SK-N-MC (cell line): Measurements from ENCODE around the gene ASTN2.

Experiments
- DNase-seq: peaks from one replicate; pipeline ENCODE4 v3.0.0-alpha.2; 2011; ENCODE audit warnings: low read depth, low spot score
- H3K27ac ChIP-seq: fragments of 200-600 bp; sonication (generic); 2 replicates; pipeline ENCODE4 v1.5.1; 2016; ENCODE audit warnings: mixed run types
- H3K36me3 ChIP-seq: fragments of 200-600 bp; sonication (generic); 2 replicates; pipeline ENCODE4 v1.6.1; 2017; ENCODE audit warnings: antibody characterized with exemption, low read length, mixed read lengths; ENCODE audit not compliant: insufficient read depth
- H3K4me3 ChIP-seq: fragments of 200-600 bp; sonication (generic); 2 replicates; pipeline ENCODE4 v1.5.1; 2016
- H3K9ac ChIP-seq: fragments of 200-600 bp; sonication (generic); 2 replicates; pipeline ENCODE4 v1.8.0; 2017; ENCODE audit warnings: mixed run types, mixed read lengths; ENCODE audit not compliant: insufficient read length
- H3K9me3 ChIP-seq: fragments of 200-600 bp; sonication (generic); 2 replicates; pipeline ENCODE4 v1.6.1; 2017; ENCODE audit warnings: low read depth, mild to moderate bottlenecking, antibody characterized with exemption, low read length, moderate library complexity, mixed read lengths
- EZH2 ChIP-seq: fragments of 200-600 bp; sonication (generic); IDR thresholded peaks from one replicate; pipeline ENCODE4 v1.6.1; 2017; ENCODE audit warnings: antibody characterized with exemption
- FOXP2 ChIP-seq: optimal IDR thresholded peaks from 2 replicates; pipeline ENCODE3; 2011; ENCODE audit warnings: mild to moderate bottlenecking, moderate library complexity; ENCODE audit not compliant: insufficient read depth; ENCODE audit errors: extremely low read length, control extremely low read depth
- POLR2AphosphoS5 ChIP-seq: IDR thresholded peaks from 2 replicates; pipeline ENCODE4 v1.6.1; 2012; ENCODE audit warnings: mild to moderate bottlenecking, low read depth, low read length, borderline replicate concordance

Gene ASTN2

DNA sequence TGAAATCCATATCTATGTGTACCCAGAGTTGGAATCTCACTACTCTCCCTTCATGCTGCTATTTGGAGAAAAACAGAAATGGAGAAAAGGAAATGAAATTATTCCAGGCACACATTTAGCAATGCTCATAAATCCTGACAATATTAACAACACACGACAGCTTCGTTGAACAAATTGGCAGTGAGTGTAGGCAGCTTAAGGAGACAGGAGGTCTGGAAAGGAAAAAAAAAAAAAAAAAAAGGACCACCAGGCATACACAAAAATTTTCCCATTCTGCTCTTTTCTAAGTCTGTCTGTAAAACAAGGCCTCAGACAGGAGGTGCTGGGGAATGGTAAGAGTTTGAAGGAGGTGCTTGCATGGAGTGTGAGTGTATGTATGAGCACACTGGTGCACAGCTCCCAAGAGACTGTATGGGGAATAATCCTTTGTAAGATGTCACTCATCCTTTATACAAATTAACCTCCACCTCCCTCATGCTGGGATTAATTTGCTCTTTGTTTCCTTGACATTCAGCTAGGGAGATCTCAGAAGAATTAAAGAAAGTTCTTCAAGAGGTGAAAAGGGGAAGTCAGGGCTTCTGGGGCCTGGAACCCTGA lies 78.9 kb downstream of the ASTN2 start:
- no peaks in the 10 kb centered on the region for H3K36me3 ChIP-seq
- H3K27ac ChIP-seq, result no peak overlapping the region

DNA sequence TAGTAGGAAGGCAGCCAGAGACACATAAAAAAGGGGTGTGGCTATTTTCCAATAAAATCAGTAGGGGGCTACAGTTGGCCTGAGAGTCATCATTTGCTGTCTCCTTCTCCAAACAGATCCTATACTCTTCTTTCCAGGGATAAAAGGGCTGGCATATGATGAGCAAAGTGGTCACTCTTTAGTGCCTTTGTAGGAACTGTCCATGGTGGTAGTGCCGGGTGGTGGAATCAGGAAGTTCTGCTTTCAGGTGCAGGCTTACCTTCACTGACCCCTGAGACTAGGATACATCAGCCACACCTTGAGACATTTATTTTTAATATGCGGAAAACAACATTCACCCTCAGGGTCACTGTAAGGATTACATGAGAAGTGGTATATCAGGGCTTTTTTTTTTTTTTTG lies 80.8 kb downstream of the ASTN2 start:
- Histone ChIP-seq H3K36me3 (no peaks in the 10 kb centered on the region), H3K9me3 (no peaks in the 10 kb centered on the region), H3K4me3 (no peak overlapping the region), H3K27ac (no peak overlapping the region), H3K9ac (no peak overlapping the region)
- no peak for DNase-seq
- no peak for TF ChIP-seq FOXP2
- no peak for TF ChIP-seq POLR2AphosphoS5
- TF ChIP-seq EZH2, result no peak

More for the DNA sequence above, 78.9 kb downstream of the ASTN2 start:
- H3K9ac ChIP-seq, result no peak overlapping the region
- no peak for DNase-seq
- no peaks in the 10 kb centered on the region for H3K9me3 ChIP-seq
- H3K4me3 ChIP-seq, result no peak overlapping the region
- TF ChIP-seq FOXP2 (no peak), EZH2 (no peak), POLR2AphosphoS5 (no peak)

DNA sequence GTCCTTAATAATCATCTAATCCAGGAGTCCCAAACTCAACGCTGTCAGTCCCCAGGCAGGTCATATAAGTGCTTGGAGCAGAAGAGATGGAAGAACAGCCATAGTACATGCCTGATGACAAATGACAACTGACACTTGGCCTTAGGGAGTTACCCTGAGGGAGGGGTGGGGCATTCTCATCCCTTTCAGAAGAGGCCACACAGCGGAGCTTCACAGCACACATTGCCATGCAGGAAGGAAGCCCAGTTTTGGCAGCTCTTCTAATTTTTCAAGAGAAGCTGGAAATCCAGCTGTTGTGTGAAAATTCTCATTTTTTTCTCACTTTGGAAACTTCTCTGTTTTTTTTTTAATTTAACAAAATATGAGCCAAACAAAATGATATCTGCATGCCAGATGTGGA lies 89.0 kb downstream of the ASTN2 start:
- no peak overlapping the region for H3K9ac ChIP-seq
- H3K4me3 ChIP-seq, result no peak overlapping the region
- DNase-seq, result no peak
- TF ChIP-seq POLR2AphosphoS5, result no peak
- no peak for TF ChIP-seq EZH2
- TF ChIP-seq FOXP2, result no peak
- H3K27ac ChIP-seq, result no peak overlapping the region
- no peaks in the 10 kb centered on the region for H3K9me3 ChIP-seq
- no peaks in the 10 kb centered on the region for H3K36me3 ChIP-seq

DNA sequence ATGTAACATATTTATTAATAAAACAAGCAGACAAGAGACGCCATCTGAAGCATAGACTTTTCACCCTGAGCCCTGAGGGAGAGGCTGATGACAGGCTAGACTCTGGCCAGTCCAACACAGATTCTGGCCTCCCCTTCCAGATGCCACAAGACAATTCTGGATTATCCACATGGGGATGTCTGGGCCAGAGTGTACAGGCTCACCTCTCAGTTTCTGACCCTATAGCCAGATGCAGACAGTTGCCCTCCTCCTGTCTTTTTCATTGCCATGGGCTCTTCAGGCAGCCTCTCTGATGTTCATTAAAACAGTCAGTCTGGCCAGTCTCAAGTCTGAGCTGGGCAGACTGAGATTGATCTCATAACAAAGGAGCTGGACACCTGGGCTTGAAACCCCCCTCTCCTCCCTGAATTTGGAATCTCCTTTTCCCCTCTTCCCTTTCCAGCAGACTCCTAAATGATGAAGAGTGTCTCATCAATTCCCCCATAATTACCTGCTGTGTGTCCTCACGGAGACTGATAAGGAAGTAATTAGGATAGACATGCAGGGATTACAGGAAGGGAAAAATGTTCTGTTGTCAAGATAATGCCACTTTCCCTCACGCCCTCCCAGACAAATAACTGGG lies 89.6 kb downstream of the ASTN2 start:
- H3K4me3 ChIP-seq, result no peak overlapping the region
- no peak for DNase-seq
- no peak for TF ChIP-seq EZH2
- no peak for TF ChIP-seq POLR2AphosphoS5
- no peak for TF ChIP-seq FOXP2
- no peaks in the 10 kb centered on the region for H3K36me3 ChIP-seq
- H3K9ac ChIP-seq, result no peak overlapping the region
- H3K9me3 ChIP-seq, result no peaks in the 10 kb centered on the region
- no peak overlapping the region for H3K27ac ChIP-seq

DNA sequence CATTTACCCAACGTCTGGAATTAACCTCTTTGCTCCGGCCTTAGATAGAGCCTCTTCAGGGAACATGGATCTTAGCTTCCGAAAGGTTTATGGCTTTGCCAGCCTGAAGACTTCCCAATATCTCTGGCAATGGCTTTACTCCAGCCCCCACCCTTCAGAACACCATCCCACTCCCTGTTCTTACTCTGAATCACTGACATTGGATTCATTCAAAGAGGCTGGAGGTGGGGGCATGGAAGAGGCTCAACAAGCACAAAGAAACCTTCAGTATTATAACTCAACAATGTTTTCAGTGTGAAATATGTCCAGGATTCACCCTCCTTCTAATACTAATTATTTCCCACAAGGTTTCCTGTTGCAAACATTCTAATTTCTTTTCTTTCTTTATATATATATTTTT lies 91.5 kb downstream of the ASTN2 start:
- Histone ChIP-seq H3K4me3 (no peak overlapping the region), H3K9ac (no peak overlapping the region), H3K27ac (no peak overlapping the region), H3K9me3 (no peaks in the 10 kb centered on the region), H3K36me3 (no peaks in the 10 kb centered on the region)
- no peak for TF ChIP-seq EZH2
- no peak for DNase-seq

DNA sequence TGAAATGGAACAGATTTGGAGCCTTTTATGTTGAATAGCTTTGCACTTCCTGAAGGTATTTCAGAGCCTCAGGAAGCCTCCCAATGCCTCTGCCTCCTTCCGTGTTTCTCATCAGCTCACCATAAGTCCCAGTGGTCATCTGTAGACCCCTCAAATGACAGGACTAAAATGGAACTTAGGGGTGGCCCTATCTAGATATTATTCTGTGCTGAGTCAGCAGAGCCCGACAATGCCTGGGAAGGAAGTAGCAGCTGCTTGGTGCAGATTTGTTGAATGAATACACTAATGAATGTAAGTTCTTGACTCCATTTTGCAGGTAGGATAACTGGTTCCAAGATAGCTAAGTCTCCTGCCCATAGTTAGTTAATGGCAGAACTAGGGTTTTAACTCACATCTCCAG lies 97.7 kb downstream of the ASTN2 start:
- Histone ChIP-seq H3K4me3 (no peak overlapping the region), H3K36me3 (no peaks in the 10 kb centered on the region), H3K9ac (no peak overlapping the region), H3K27ac (no peak overlapping the region), H3K9me3 (no peaks in the 10 kb centered on the region)
- no peak for DNase-seq
- TF ChIP-seq POLR2AphosphoS5, result no peak
- no peak for TF ChIP-seq EZH2

DNA sequence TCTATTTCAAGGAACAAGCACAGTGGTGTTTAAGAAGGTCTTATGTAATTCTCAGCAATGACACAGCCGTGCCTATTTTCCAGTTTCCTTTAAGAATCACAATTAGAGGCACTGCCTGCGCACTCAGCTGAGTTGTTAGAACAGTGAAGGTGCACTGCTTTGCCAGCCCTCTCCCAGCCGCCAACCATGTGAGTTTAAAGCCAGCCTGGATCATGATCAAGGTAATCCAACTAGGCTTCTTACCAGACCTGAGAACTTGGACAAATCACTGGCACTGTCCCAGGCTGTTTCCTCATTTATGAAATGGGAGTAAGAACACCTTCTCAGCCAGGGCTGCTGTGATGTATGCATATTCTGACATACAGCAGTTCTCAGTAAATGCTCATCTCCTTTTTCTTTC lies 99.6 kb downstream of the ASTN2 start:
- TF ChIP-seq EZH2, result no peak
- no peak for TF ChIP-seq POLR2AphosphoS5
- TF ChIP-seq FOXP2, result no peak
- no peak for DNase-seq
- H3K27ac ChIP-seq, result no peak overlapping the region
- no peaks in the 10 kb centered on the region for H3K9me3 ChIP-seq
- H3K9ac ChIP-seq, result no peak overlapping the region
- no peak overlapping the region for H3K4me3 ChIP-seq
- no peaks in the 10 kb centered on the region for H3K36me3 ChIP-seq

DNA sequence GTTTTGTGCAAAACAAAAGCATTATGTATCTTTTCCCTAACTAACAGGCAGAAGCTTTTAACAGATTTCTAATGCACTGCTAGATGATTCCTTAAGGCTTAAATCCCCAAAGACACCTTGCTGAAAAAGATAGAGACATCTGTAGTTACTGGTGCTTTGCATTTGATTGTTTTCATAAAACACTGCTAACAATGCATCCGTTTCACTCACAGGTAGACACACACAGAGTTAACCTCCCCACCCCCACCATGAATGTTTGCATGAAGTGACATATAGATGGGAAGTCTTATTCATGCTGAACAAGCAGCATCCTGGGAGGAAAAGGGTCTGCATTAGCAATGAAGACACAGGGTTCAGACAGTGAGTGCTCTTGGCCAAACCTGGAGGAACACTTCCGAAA lies 100.9 kb downstream of the ASTN2 start:
- H3K9me3 ChIP-seq, result no peaks in the 10 kb centered on the region
- no peak for DNase-seq
- no peak overlapping the region for H3K27ac ChIP-seq
- TF ChIP-seq POLR2AphosphoS5 (no peak), FOXP2 (no peak)
- H3K36me3 ChIP-seq, result no peaks in the 10 kb centered on the region
- no peak overlapping the region for H3K9ac ChIP-seq
- H3K4me3 ChIP-seq, result no peak overlapping the region

DNA sequence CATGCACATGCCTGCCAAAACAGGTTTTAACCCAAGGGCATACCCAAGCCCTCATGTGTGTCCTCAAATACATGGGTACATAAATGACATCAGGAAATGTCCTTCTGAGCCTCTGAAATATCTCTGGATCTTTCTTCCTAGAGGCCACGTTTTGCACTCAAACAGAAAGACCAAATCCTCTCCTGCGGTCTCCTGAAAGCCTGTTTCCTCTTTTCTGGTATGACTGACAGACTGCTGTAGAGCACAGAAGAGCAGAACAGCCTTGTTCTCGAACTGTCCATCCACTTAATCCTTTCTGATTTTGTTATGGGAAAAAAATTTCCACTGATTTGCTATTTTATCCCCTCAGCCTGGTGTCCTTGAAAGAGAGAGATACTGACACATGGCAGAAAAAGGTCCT lies 107.2 kb downstream of the ASTN2 start:
- no peak for TF ChIP-seq POLR2AphosphoS5
- TF ChIP-seq FOXP2, result no peak
- no peak for TF ChIP-seq EZH2
- H3K4me3 ChIP-seq, result no peak overlapping the region
- no peaks in the 10 kb centered on the region for H3K9me3 ChIP-seq
- H3K9ac ChIP-seq, result no peak overlapping the region
- no peaks in the 10 kb centered on the region for H3K36me3 ChIP-seq
- no peak overlapping the region for H3K27ac ChIP-seq
- DNase-seq, result no peak
